ENCODE measurements around the gene GTF2F1. TPM values are rescaled to one million over a fixed set of nuclear protein-coding genes. Genes with fewer than 3 reads are reported as not detected.
"Not testable (repeated sequence)": the region's sequence is repeated elsewhere in the genome, so short reads cannot be mapped to it uniquely, and the experiment has no call there.

GTF2F1 gene
- total RNA-seq, 3 donors from 2014 or later, result 51.1 to 63.1 (median 59.1) TPM

- TF ChIP-seq CTCF (IDR thresholded peaks at IDR 0.05), result no peak
- intact Hi-C loops (cut with DNase I, micrococcal nuclease), result no loop called here
- Histone ChIP-seq H3K9me3 (no peaks in the 10 kb centered on the region), H3K4me3 (peak overlapping the region; percentile 52), H3K4me1 (ENCODE audit: low read depth) (peaks cover 4% of the 10 kb centered on the region), H3K36me3 (ENCODE audit: low read depth) (no peaks in the 10 kb centered on the region)
- peak; percentile 99 for DNase-seq
- ATAC-seq, result peak; percentile 86
Observed at GRCh38 chr19:6373096-6373812, 19.7 kb downstream of the GTF2F1 start.

GRCh38 chr19:6372594-6373095 is 20.3 kb downstream of the GTF2F1 start, which contains the start of gene ALKBH7:
TSS of gene ALKBH7 (plus strand) at chr19:6372794. CDS start at chr19:6372821, 27 bp downstream.
- TF ChIP-seq CTCF (IDR thresholded peaks at IDR 0.05), result no peak
- DNase-seq (peak; percentile 94 to 100 (median 98)), ATAC-seq (peak; percentile 86)
- intact Hi-C loops (cut with DNase I, micrococcal nuclease), result no loop called here
- peaks cover 4% of the 10 kb centered on the region for H3K4me1 ChIP-seq (ENCODE audit: low read depth)
- no peaks in the 10 kb centered on the region for H3K9me3 ChIP-seq
- H3K36me3 ChIP-seq (ENCODE audit: low read depth), result no peaks in the 10 kb centered on the region
- peak within 1 kb of the TSS; percentile 52 for H3K4me3 ChIP-seq

- intact Hi-C loops (cut with DNase I, micrococcal nuclease), result no loop called here
- no peaks in the 10 kb centered on the region for H3K36me3 ChIP-seq (ENCODE audit: low read depth)
- ATAC-seq (no peak), DNase-seq (no peak)
- TF ChIP-seq CTCF (IDR thresholded peaks at IDR 0.05), result no peak
- H3K4me1 ChIP-seq (ENCODE audit: low read depth), result peaks cover 7% of the 10 kb centered on the region
- no peak overlapping the region for H3K4me3 ChIP-seq
- H3K9me3 ChIP-seq, result no peaks in the 10 kb centered on the region
Observed at GRCh38 chr19:6364353-6364752, 28.6 kb downstream of the GTF2F1 start.

- H3K4me3 ChIP-seq, result no peak overlapping the region
- H3K4me1 ChIP-seq (ENCODE audit: low read depth), result peaks cover 7% of the 10 kb centered on the region
- ATAC-seq, result peak; percentile 4
- H3K9me3 ChIP-seq, result no peaks in the 10 kb centered on the region
- intact Hi-C loops (cut with DNase I, micrococcal nuclease), result no loop called here
- no peak for TF ChIP-seq CTCF (IDR thresholded peaks at IDR 0.05)
- DNase-seq, result no peak
- H3K36me3 ChIP-seq (ENCODE audit: low read depth), result no peaks in the 10 kb centered on the region
Observed at GRCh38 chr19:6362351-6362801, 30.6 kb downstream of the GTF2F1 start.

- peak overlapping the region; percentile 86 for H3K4me3 ChIP-seq
- no peak for TF ChIP-seq CTCF (IDR thresholded peaks at IDR 0.05)
- ATAC-seq (peak; percentile 26), DNase-seq (no peak)
- no peaks in the 10 kb centered on the region for H3K36me3 ChIP-seq (ENCODE audit: low read depth)
- intact Hi-C loops (cut with DNase I, micrococcal nuclease), result no loop called here
- H3K9me3 ChIP-seq, result no peaks in the 10 kb centered on the region
- peaks cover 7% of the 10 kb centered on the region for H3K4me1 ChIP-seq (ENCODE audit: low read depth)
Observed at GRCh38 chr19:6362027-6362350, 31.0 kb downstream of the GTF2F1 start.

GRCh38 chr19:6360857-6361216 is 32.1 kb downstream of the GTF2F1 start:
- peak overlapping the region; percentile 86 for H3K4me3 ChIP-seq
- peak in 1 of 3 donors; percentile 48 for DNase-seq
- H3K9me3 ChIP-seq; H3K36me3 ChIP-seq (ENCODE audit: low read depth); intact Hi-C loops (cut with DNase I, micrococcal nuclease); H3K4me1 ChIP-seq (ENCODE audit: low read depth); ATAC-seq: not testable (repeated sequence)

- intact Hi-C loops (cut with DNase I, micrococcal nuclease); H3K4me1 ChIP-seq (ENCODE audit: low read depth); H3K36me3 ChIP-seq (ENCODE audit: low read depth); ATAC-seq; H3K4me3 ChIP-seq; DNase-seq; H3K9me3 ChIP-seq: not testable (repeated sequence)
Observed at GRCh38 chr19:6360445-6360844, 32.5 kb downstream of the GTF2F1 start.

Data from mucosa of descending colon (tissue), 3 donors.